Esophagus (tissue), 2 donors: ENCODE data around the gene NUB1. TPM values are rescaled to one million over a fixed set of nuclear protein-coding genes. Genes with fewer than 3 reads are reported as not detected.
A peak's percentile ranks its signal among the peaks of the same experiment; 100 is the strongest.

Experiments used
- H3K27ac ChIP-seq, 2 donors: one replicate each; pipeline ENCODE4 v1.5.1; 2013; ENCODE audit warnings: low read depth in 2 of 2, mild to moderate bottlenecking in 2 of 2, inconsistent platforms in 1 of 2, low read length in 1 of 2, moderate library complexity in 1 of 2
- H3K27me3 ChIP-seq, 2 donors: one replicate each; pipeline ENCODE4 v1.6.1; 2013; ENCODE audit warnings: low read length in 2 of 2, control low read depth in 1 of 2, mild to moderate bottlenecking in 1 of 2; ENCODE audit not compliant: insufficient read depth in 2 of 2, control insufficient read depth in 1 of 2
- H3K36me3 ChIP-seq, 2 donors: one replicate each; pipeline ENCODE4 v1.6.1; 2013; ENCODE audit warnings: low read length in 1 of 2; ENCODE audit not compliant: control insufficient read depth in 2 of 2, insufficient read depth in 2 of 2
- H3K4me1 ChIP-seq, 2 donors: one replicate each; pipeline ENCODE4 v1.6.1; 2013; ENCODE audit warnings: low read length in 1 of 2; ENCODE audit not compliant: control insufficient read depth in 2 of 2, insufficient read depth in 2 of 2
- H3K4me3 ChIP-seq, 2 donors: one replicate each; pipeline ENCODE4 v1.5.1; 2013; ENCODE audit warnings: low read length in 2 of 2, mild to moderate bottlenecking in 2 of 2, low read depth in 1 of 2, moderate library complexity in 1 of 2
- H3K9me3 ChIP-seq, 2 donors: one replicate each; pipeline ENCODE4 v1.6.1; 2013; ENCODE audit warnings: mild to moderate bottlenecking in 2 of 2, low read depth in 1 of 2, low read length in 1 of 2, moderate library complexity in 1 of 2; ENCODE audit not compliant: control insufficient read depth in 2 of 2, insufficient read depth in 1 of 2
- WGBS, 2 donors: extraction: QIAGEN DNeasy Blood & Tissue Kit; methylation state at CpG; one replicate each; pipeline ENCODE4 v1.1.7; 2013; 5-methylcytosine and 5-hydroxymethylcytosine counted together
- polyA plus RNA-seq, 2 donors: library from polyadenylated mRNA; stranded (reverse); fragments of 200-250 nt; gene quantifications; one replicate each; pipeline ENCODE4 v1.2.3, GENCODE V29; 2013
- donor health status: healthy with polysubstance abuse.
- donor health status: Bipolar disorder and iron deficiency.

Gene NUB1
- polyA plus RNA-seq, 2 donors, result 12.1 to 15.5 TPM

DNA sequence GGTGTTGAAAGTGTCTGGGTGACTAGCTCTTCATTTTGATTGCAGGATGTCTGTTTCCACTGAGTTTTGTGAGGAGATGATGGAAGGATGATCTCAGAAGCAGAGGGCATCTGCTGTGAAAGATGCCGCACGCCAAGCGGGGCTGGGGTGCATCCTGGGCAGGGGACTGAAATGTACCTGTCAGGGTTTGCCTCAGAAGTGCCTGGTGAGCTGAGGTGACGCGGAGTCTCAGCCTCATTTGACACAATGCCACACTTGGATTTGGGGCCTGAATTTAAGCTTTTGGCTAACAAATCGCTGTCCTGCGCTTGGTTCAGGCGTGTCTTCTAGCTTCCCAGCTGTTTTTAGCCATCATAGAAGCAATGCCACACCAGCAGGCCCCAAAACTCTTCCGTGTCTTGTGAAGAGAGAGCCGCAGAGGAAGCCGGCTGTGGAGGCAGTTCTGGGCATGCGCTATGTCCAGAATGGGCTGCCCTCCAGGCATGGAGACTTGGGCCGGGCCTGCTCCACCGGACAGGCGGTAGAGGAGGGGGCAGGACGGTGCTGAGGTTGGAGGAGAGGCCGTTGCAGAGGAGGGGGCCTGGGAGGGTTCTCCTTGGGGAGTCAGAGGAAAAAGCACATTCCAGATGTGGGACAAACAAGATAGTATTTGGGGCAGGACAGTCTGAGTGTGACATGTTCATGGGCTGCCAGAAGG, 37.0 kb downstream of the NUB1 start:
- H3K27me3 ChIP-seq, result peaks cover 0 to 2% of the 10 kb centered on the region in 2 donors
- 81 to 86% methylated on average over 17 of the region's 17 CpGs for WGBS, 2 donors
- peaks cover 10 to 31% of the 10 kb centered on the region in 2 donors for H3K36me3 ChIP-seq
- H3K4me1 ChIP-seq, result peaks cover 0 to 6% of the 10 kb centered on the region in 2 donors
- H3K9me3 ChIP-seq, result no peaks in the 10 kb centered on the region
- no peak overlapping the region for H3K27ac ChIP-seq
- H3K4me3 ChIP-seq, result no peak overlapping the region

DNA sequence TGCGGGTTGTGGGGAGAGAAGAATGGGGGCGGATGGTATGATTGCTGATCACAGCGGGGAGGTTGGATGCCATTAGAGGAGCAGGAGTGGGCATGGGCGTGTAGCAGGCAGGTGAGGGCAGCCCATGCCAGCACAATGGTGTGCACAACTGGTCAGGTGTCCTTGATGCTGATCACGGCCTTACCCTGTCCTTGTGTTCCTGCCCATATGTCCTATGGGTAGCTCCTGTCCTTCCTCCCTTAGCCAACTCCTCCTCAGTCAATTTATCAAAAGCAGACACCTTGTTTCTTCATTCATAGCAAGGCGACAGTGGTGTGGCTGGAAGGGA, 37.5 kb downstream of the NUB1 start:
- 79 to 85% methylated on average over 6 of the region's 6 CpGs for WGBS, 2 donors
- Histone ChIP-seq H3K4me3 (no peak overlapping the region), H3K27ac (no peak overlapping the region), H3K36me3 (peaks cover 8 to 26% of the 10 kb centered on the region in 2 donors), H3K4me1 (peaks cover 0 to 6% of the 10 kb centered on the region in 2 donors), H3K9me3 (no peaks in the 10 kb centered on the region), H3K27me3 (peaks cover 0 to 2% of the 10 kb centered on the region in 2 donors)

DNA sequence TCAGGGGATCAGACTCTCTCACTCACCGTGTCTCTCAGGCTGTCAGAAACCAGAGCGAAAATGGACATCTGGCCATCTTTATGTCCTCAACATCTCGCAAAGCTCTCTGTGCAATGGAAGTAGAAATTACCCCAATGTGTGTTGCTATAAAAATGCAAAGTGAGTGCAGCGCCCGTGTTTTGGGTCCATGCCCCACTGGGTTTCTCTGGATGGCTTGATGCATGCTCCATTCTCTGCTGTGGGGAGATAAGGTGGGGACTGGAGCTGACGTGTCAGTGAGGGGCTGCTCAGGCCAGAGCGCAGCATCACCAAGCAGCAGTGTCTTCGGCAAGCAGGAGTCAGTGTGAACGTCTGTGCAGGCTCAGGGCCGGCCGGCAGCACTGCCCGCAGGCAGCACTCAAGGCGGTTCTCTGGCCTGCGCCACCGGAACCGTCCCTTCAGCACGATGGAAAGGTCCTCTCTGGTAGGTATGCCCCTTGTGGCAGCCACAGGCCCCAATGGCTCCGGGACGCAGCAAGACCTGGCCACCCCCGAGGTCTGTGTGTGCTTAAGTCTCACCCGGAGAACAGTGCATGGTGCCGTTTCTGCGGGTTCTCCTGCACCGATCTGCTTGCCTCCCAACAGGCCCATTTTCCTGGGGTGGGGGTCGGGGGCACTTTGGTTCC, 38.1 kb downstream of the NUB1 start:
- H3K36me3 ChIP-seq, result peaks cover 8 to 24% of the 10 kb centered on the region in 2 donors
- no peak overlapping the region for H3K27ac ChIP-seq
- no peak overlapping the region for H3K4me3 ChIP-seq
- peaks cover 0 to 2% of the 10 kb centered on the region in 2 donors for H3K27me3 ChIP-seq
- peaks cover 0 to 6% of the 10 kb centered on the region in 2 donors for H3K4me1 ChIP-seq
- 87 to 88% methylated on average over 25 of the region's 25 CpGs for WGBS, 2 donors
- H3K9me3 ChIP-seq, result no peaks in the 10 kb centered on the region

DNA sequence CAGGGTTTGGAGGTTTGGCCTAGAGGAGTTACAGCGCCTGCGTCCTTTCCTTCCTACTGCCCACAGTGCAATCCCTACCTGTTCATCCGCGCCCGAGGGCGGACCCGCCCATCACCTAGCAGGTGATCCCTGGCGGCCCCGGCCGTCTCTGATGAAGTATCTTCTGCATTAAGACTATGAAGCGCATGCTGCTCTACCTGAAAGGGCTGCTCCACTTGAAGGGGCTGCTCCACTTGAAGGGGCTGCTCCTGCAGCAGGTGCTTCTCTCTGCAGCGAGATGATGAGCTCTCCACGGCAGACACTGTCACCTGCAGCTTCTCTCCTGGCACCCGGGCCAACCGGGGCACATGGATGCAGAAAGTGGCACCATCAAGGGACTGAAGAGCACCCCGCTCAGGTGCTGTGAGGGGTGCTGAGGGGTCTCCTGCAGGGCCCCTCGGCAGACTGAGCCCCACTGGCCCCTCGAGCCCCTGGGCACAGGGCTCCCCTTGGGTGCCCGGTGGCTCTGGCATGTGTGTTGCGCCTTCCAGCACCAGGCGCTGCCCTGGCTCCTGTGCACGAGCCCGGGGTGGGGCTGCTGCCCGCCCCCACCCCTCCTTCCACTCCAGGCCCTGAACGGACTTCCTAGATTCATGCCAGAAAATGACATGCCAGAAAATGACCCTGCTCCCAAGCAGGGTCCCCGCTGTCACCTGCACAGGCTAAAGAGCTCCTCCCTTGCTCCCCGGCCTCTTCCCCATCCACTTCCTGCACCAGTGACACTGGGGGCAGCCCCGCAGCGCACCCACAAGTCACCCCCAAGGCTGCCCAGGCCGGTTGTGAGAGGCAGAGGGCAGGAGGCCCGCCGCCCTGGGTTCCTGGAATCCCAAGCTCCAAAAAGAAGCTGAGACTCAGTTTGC, 38.8 kb downstream of the NUB1 start:
- WGBS, 2 donors, result 83 to 84% methylated on average over 28 to 32 of the region's 32 CpGs
- Histone ChIP-seq H3K9me3 (no peaks in the 10 kb centered on the region), H3K4me1 (peaks cover 0 to 6% of the 10 kb centered on the region in 2 donors), H3K36me3 (peaks cover 8 to 21% of the 10 kb centered on the region in 2 donors), H3K27ac (no peak overlapping the region), H3K27me3 (peaks cover 0 to 2% of the 10 kb centered on the region in 2 donors), H3K4me3 (no peak overlapping the region)

DNA sequence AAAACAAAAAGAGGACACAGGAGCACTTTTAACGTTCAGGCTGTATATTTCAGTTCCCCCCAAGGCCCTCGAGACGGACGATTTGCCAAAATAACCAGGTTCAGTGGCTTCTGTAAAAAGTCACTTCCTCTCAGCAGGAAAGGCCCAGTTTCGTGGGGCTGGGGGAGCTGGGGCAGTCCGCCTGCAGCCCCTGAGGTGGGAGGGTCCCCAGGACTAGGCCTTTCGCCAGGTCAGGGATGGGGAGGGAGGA, 39.4 kb downstream of the NUB1 start:
- WGBS, 2 donors, result 30 to 37% methylated on average over 7 of the region's 7 CpGs

DNA sequence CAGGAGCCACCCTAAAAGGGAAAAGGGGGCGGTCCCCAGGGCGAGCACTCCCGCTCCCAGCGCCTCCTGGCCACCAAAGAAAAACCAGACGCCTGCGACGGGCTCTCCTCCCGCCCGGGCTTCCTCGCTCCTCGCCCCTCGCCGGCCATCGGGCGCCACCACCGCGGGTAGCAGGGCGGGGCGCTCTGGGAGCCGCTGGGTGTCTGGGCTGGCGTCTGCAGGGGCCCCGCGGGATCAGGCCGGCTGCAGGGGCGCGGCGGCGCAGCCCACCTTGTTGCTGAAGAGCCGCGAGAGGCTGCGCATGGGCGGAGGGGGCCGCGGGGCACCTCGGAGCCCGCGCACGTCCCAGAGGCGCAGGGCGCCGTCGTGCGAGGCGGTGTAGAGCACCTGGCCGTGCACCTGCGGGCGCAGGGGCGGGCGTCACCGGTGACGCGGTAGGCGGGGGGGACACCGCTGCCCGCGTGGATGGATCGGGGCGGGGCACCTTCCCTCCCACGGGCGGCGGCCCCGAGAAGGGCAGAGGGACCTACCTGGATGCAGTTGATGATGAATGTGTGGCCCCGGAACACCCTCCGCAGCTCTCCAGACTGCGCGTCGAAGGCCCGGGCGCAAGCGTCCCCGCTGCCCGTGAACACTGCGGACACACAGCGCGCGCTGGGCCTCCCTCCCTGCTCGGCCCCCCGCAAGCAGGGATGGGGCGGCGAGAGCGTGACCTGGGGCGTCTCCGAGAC, 39.9 kb downstream of the NUB1 start:
- no peak overlapping the region for H3K27ac ChIP-seq
- 7 to 10% methylated on average over 70 to 83 of the region's 83 CpGs for WGBS, 2 donors
- peaks cover 3 to 10% of the 10 kb centered on the region in 2 donors for H3K36me3 ChIP-seq
- H3K27me3 ChIP-seq, result peaks cover 0 to 2% of the 10 kb centered on the region in 2 donors
- H3K9me3 ChIP-seq, result no peaks in the 10 kb centered on the region
- H3K4me3 ChIP-seq, result peak overlapping the region in 1 of 2 donors; percentile 3
- peaks cover 0 to 6% of the 10 kb centered on the region in 2 donors for H3K4me1 ChIP-seq

More for the DNA sequence above, 39.4 kb downstream of the NUB1 start:
- Histone ChIP-seq H3K4me1 (peaks cover 0 to 6% of the 10 kb centered on the region in 2 donors), H3K4me3 (no peak overlapping the region), H3K9me3 (no peaks in the 10 kb centered on the region), H3K27ac (no peak overlapping the region), H3K36me3 (peaks cover 7 to 15% of the 10 kb centered on the region in 2 donors), H3K27me3 (peaks cover 0 to 2% of the 10 kb centered on the region in 2 donors)

DNA sequence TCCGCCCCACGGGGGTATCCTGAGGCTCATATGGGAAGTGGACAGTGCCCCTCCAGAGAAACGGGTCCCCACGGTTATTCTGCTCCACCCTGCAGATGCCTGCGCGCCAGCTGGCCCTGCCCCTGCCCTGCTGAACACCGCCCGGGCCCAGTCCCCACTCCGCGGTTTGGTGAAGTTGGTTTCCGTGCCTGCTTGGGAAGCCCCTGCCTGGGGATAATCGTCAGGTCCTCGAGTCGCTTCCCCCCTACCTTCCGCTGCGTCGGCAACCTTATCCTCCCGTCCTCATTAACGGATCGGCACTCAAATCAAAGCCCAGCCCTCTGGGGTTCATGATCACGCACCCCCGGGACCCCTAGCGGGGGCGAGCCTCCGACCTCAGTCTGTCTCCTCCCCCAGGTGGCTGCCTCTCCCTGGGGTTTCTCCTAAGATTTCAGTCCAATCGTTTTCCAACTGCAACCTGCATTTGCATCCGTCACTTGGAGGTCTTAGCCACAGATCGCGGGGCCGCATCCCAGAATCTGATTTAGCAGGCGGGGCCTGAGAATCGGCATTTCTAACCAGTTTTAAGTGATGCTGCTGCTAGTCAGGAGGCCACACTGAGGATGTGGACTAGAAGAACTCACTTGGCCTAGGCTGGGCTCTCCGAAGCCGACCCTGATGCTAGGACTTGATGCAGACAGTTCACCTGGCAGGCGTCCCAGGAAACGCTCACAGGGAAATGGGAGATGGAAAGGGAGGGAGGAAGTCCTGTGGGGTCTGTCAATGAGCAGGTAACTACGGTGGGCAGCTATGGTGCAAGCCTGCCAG, 40.7 kb downstream of the NUB1 start:
- peaks cover 0 to 6% of the 10 kb centered on the region in 2 donors for H3K4me1 ChIP-seq
- 23 to 26% methylated on average over 37 of the region's 37 CpGs for WGBS, 2 donors
- no peaks in the 10 kb centered on the region for H3K9me3 ChIP-seq
- no peak overlapping the region for H3K27ac ChIP-seq
- H3K36me3 ChIP-seq, result peaks cover 0 to 6% of the 10 kb centered on the region in 2 donors
- H3K4me3 ChIP-seq, result peak overlapping the region; percentile 3 to 8
- H3K27me3 ChIP-seq, result peaks cover 0 to 2% of the 10 kb centered on the region in 2 donors

DNA sequence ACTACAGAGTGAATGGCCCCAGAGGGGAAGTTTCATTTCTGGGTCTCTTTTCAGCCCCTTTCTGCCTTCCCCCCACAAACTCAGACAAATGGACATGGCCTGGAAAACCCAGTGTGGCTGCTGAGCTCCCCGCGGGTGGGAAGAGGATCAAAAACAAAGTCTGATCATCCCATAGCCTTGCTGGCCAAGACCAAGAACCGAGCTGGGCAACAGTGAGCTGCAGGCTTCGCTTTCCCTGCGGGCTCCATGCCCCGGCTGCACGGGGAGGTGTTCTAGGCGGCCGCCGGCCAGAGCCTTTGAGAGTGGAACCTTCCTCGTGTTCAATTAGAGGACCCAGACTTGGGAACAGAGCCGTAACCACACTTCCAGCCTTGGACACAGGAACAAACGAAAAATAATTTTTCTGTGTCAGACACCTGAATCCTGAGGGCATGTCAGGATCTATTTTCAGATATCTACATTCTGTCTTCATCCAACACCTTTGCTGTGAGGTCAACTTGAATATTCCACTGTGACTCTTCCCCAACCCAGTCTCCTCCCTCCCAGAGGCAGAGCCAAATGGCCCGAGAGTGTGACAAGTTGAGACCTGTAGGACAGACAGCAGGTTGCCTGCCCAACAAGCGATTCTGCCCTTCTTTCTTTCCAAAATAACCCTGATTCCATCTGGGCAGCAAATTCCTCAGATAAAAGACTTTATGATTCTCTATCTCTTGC, 42.2 kb downstream of the NUB1 start:
- no peak overlapping the region for H3K27ac ChIP-seq
- no peak overlapping the region for H3K4me3 ChIP-seq
- peaks cover 0 to 6% of the 10 kb centered on the region in 2 donors for H3K4me1 ChIP-seq
- H3K27me3 ChIP-seq, result peaks cover 0 to 2% of the 10 kb centered on the region in 2 donors
- 65 to 83% methylated on average over 15 of the region's 15 CpGs for WGBS, 2 donors
- H3K9me3 ChIP-seq, result no peaks in the 10 kb centered on the region
- peaks cover 0 to 2% of the 10 kb centered on the region in 2 donors for H3K36me3 ChIP-seq
